HepG2 (cell line): ENCODE measurements around the gene ZFP92. TPM values are rescaled to one million over a fixed set of nuclear protein-coding genes. Genes with fewer than 3 reads are reported as not detected.

Source experiments
- ATAC-seq: fragments of 200-7000 bp; cut with Tn5 transposase; 3 replicates; pipeline ENCODE4 v1.9.1; 2020; ENCODE audit warnings: mild to moderate bottlenecking, moderate library complexity
- BruUV-seq: library from RNA; stranded (reverse); fragments of 400-500 nt; replicated peaks from 2 replicates; lab custom pipeline; 2021; lab: Mats Ljungman, UMichigan
- CTCF ChIA-PET: fragments of 300-600 bp; formaldehyde crosslinking; extraction: SDS; loops from one replicate; lab custom pipeline; 2021; ENCODE audit warnings: low total read pairs, inconsistent platforms, low intra/inter-chr PET ratio; lab: Yijun Ruan, JAX
- POLR2A ChIA-PET: fragments of 350-600 bp; sonication (Branson Sonifier 250); formaldehyde crosslinking; loops from one replicate; lab custom pipeline; 2020; ENCODE audit warnings: antibody characterized with exemption, inconsistent platforms; lab: Yijun Ruan, JAX
- DNase-seq: peaks from one replicate; pipeline ENCODE4 v3.0.0-alpha.2; 2015; ENCODE audit warnings: low spot score
- FAIRE-seq: peaks from 3 replicates; lab custom pipeline; 2011; peaks lifted over from hg19 to GRCh38; lab: Jason Lieb, UNC
- H2AFZ ChIP-seq: one replicate; pipeline ENCODE4 v1.6.1; 2011; ENCODE audit warnings: low read length, inconsistent platforms
- H3K27ac ChIP-seq: fragments of 300-600 bp; 3 replicates; pipeline ENCODE4 v1.8.0; 2011; ENCODE audit warnings: mixed run types, mild to moderate bottlenecking, mixed read lengths, low read length, inconsistent platforms; ENCODE audit not compliant: insufficient read depth; ENCODE audit errors: extremely low read length
- H3K27me3 ChIP-seq, 2 experiments: fragments of 200-600 bp in 1 of 2; 2 replicates in 1 of 2; 3 replicates in 1 of 2; pipeline versions ENCODE4 v1.6.0 to v1.8.0; 2011; ENCODE audit warnings: low read length in 2 of 2, mild to moderate bottlenecking in 2 of 2, moderate library complexity in 2 of 2, inconsistent platforms in 1 of 2; ENCODE audit not compliant: insufficient read depth in 2 of 2, control insufficient read depth in 1 of 2
- H3K36me3 ChIP-seq, 2 experiments: fragments of 200-600 bp in 1 of 2; replicated peaks in 1 of 2; 2 replicates in 1 of 2; 3 replicates in 1 of 2; pipeline versions ENCODE4 v1.5.1 to v1.8.0; 2011; ENCODE audit warnings: low read length in 2 of 2, inconsistent platforms in 1 of 2; ENCODE audit not compliant: insufficient read depth in 2 of 2, control insufficient read depth in 1 of 2
- H3K4me1 ChIP-seq: 2 replicates; pipeline ENCODE4 v1.5.1; 2012; ENCODE audit warnings: low read length, inconsistent platforms; ENCODE audit not compliant: insufficient read depth
- H3K4me2 ChIP-seq: 2 replicates; pipeline ENCODE4 v1.6.0; 2011; ENCODE audit warnings: low read depth, low read length, inconsistent platforms
- H3K4me3 ChIP-seq, 3 experiments: fragments of 200-600 bp in 1 of 3; sonication (generic), shearing (Covaris generic) in 1 of 3; replicated peaks in 1 of 3; 2 replicates each; pipeline ENCODE4 v1.5.1; 2011 to 2016; ENCODE audit warnings: low read length in 3 of 3, inconsistent platforms in 2 of 3, low read depth in 2 of 3, mild to moderate bottlenecking in 2 of 3, control low read depth in 1 of 3, mixed read lengths in 1 of 3; ENCODE audit not compliant: insufficient read depth in 1 of 3
- H3K79me2 ChIP-seq: one replicate; pipeline ENCODE4 v1.6.1; 2011; ENCODE audit warnings: low read length, inconsistent platforms; ENCODE audit not compliant: insufficient read depth
- H3K9ac ChIP-seq: 2 replicates; pipeline ENCODE4 v1.6.0; 2011; ENCODE audit warnings: mild to moderate bottlenecking, low read depth, low read length, inconsistent platforms; ENCODE audit not compliant: insufficient read depth
- H3K9me3 ChIP-seq: 2 replicates; pipeline ENCODE4 v1.5.1; 2012; ENCODE audit warnings: mild to moderate bottlenecking, low read length
- H4K20me1 ChIP-seq: 2 replicates; pipeline ENCODE4 v1.6.0; 2011; ENCODE audit warnings: inconsistent platforms, mild to moderate bottlenecking, low read length, moderate library complexity; ENCODE audit not compliant: insufficient read depth
- NKX3-1 ChIP-seq: sonication (generic); formaldehyde crosslinking; IDR thresholded peaks from 2 replicates; pipeline ENCODE4 v1.5.0; 2020; ENCODE audit warnings: missing genetic modification reagents
- PHB2 ChIP-seq: fragments of 450-650 bp; IDR thresholded peaks from 2 replicates; pipeline ENCODE4 v1.6.1; 2018; ENCODE audit not compliant: partially characterized antibody
- PLRG1 ChIP-seq: fragments of 450-650 bp; conservative IDR thresholded peaks from 2 replicates; pipeline ENCODE4 v1.6.1; 2016
- TAF15 ChIP-seq: fragments of 200-400 bp; formaldehyde crosslinking; IDR thresholded peaks from one replicate; pipeline ENCODE4 v1.6.1; 2018; ENCODE audit warnings: mild to moderate bottlenecking, low read depth, low read length; ENCODE audit not compliant: poor library complexity, severe bottlenecking
- ZNF180 ChIP-seq: sonication (generic); formaldehyde crosslinking; IDR thresholded peaks from 2 replicates; pipeline ENCODE4 v1.4.0; 2020; ENCODE audit warnings: low read depth, missing genetic modification reagents, borderline replicate concordance
- ZNF546 ChIP-seq: sonication (generic); formaldehyde crosslinking; conservative IDR thresholded peaks from 2 replicates; pipeline ENCODE4 v1.8.1; 2023; ENCODE audit warnings: mild to moderate bottlenecking, missing genetic modification reagents
- ZZZ3 ChIP-seq: sonication (generic); formaldehyde crosslinking; IDR thresholded peaks from 2 replicates; pipeline ENCODE4 v1.4.0; 2020; ENCODE audit warnings: missing genetic modification reagents, mild to moderate bottlenecking, borderline replicate concordance
- WGBS: methylation state at CpG from one replicate; pipeline ENCODE4 v1.1.6; 2017; ENCODE audit warnings: low lambda C conversion rate; 5-methylcytosine and 5-hydroxymethylcytosine counted together
- in situ Hi-C: cut with HindIII; loops from 2 replicates; pipeline ENCODE4 v1.10.0; 2017; ENCODE audit warnings: low pct_unique_long_range_greater_than_20kb; ENCODE audit not compliant: extremely low pct_ligation_motif_present
- intact Hi-C: fragments of 100-400 bp; cut with micrococcal nuclease; formaldehyde crosslinking; loops from one replicate; pipeline ENCODE4 v1.10.0; 2022; ENCODE audit not compliant: unreplicated experiment
- polyA plus RNA-seq, 8 experiments: library from polyadenylated mRNA; depleted of rRNA in 3 of 8; stranded (reverse) in 7 of 8; unstranded in 1 of 8; fragments of >200 nt; fragmentation: Illumina TruSeq in 4 of 8; extraction: Trizol in 4 of 8; gene quantifications; 2 replicates each; pipeline versions ENCODE4 v1.2.1 to v1.2.3, GENCODE V29; 2011 to 2016; ENCODE audit warnings: low read depth in 4 of 8, missing spikeins in 1 of 8, mixed read lengths in 1 of 8; ENCODE audit not compliant: insufficient read depth in 1 of 8
- total RNA-seq, 5 experiments: library from RNA; depleted of rRNA; stranded (reverse); fragments of >200 nt; fragmentation: Illumina TruSeq; extraction: Trizol; gene quantifications; 2 replicates each; pipeline ENCODE4 v1.2.3, GENCODE V29; 2016; ENCODE audit warnings: low read depth in 1 of 5
- TF ChIP-seq, protein P1 (sequence below): IDR thresholded peaks from 2 replicates; pipeline ENCODE4 v1.6.1; 2016; ENCODE audit warnings: mild to moderate bottlenecking, missing biosample characterization, missing genetic modification reagents
- TF ChIP-seq, protein P2 (sequence below): IDR thresholded peaks from 2 replicates; pipeline ENCODE4 v1.4.0; 2020; ENCODE audit warnings: mild to moderate bottlenecking, missing genetic modification reagents

Gene ZFP92
- total and polyA plus RNA-seq, 2 of the 13 experiments (the other 11 are each of a cell fraction or from before 2014, with no cell fraction given), result 0.02 TPM; not detected in 1

- Histone ChIP-seq H3K4me1 (no peaks in the 10 kb centered on the region), H2AFZ (no peak overlapping the region), H4K20me1 (no peaks in the 10 kb centered on the region), H3K9ac (no peak overlapping the region), H3K27ac (no peak overlapping the region), H3K36me3 (no peaks in the 10 kb centered on the region), H3K4me3 (no peak overlapping the region), H3K27me3 (no peaks in the 10 kb centered on the region; a peak in 1 of 5 replicates), H3K4me2 (no peak overlapping the region), H3K79me2 (no peaks in the 10 kb centered on the region), H3K9me3 (no peaks in the 10 kb centered on the region)
- intact Hi-C loops (no loop called here), in situ Hi-C loops (no loop called here)
- no TSS peak for BruUV-seq
- CTCF ChIA-PET, result no interaction called here
- POLR2A ChIA-PET, result no interaction called here
- WGBS, result no CpG with 5 or more reads among the region's 12 CpGs
- DNase-seq, result no peak
- no peak for FAIRE-seq
- ATAC-seq, result no peak
- TF ChIP-seq, protein P1, sequence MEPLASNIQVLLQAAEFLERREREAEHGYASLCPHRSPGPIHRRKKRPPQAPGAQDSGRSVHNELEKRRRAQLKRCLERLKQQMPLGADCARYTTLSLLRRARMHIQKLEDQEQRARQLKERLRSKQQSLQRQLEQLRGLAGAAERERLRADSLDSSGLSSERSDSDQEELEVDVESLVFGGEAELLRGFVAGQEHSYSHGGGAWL (CRISPR knock-in tag), result no peak
- TF ChIP-seq TAF15, result no peak
These were observed 21.9 kb downstream of the ZFP92 start for GRCh38 chrX:153433161-153433680.

DNA sequence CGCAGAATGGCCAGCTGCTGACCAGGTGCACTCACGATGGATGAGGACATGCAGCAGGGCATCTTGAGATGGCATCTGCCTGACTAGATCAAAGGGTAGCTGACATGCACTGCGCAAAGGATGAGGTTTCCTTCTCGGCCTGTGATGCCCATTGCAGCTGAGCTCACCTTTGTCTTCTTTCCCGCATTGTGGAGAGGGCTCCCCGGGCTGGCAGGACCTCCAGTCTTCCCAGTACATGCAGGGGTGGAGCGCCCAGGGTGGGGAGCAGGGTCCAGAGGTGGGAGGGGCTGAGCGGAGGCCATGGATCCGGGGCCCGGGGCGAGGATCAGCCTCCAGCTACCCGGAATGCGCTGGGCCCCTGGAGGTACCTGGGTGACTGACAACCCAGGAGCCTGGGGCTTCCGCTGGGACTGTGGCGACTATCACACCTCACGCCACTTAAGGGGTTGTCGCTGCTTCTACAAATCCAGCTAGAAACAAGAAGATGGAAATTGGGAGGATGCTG is 22.6 kb downstream of the ZFP92 start:
- Histone ChIP-seq H3K4me1 (no peaks in the 10 kb centered on the region), H3K4me2 (no peak overlapping the region), H3K4me3 (no peak overlapping the region), H3K9me3 (no peaks in the 10 kb centered on the region), H3K27ac (no peak overlapping the region), H4K20me1 (no peaks in the 10 kb centered on the region), H2AFZ (no peak overlapping the region), H3K27me3 (no peaks in the 10 kb centered on the region; a peak in 1 of 5 replicates), H3K36me3 (no peaks in the 10 kb centered on the region), H3K9ac (no peak overlapping the region), H3K79me2 (no peaks in the 10 kb centered on the region)
- no peak for DNase-seq
- ATAC-seq, result no peak
- WGBS, result no CpG with 5 or more reads among the region's 17 CpGs
- in situ Hi-C loops (no loop called here), intact Hi-C loops (no loop called here)
- CTCF ChIA-PET, result no interaction called here
- POLR2A ChIA-PET, result no interaction called here
- FAIRE-seq, result no peak
- no TSS peak for BruUV-seq
- no peak for TF ChIP-seq ZNF546
- TF ChIP-seq ZNF180 (CRISPR knock-in tag), result no peak
- TF ChIP-seq PLRG1, result no peak
- TF ChIP-seq PHB2, result no peak
- TF ChIP-seq ZZZ3 (CRISPR knock-in tag), result no peak
- TF ChIP-seq, protein P2, sequence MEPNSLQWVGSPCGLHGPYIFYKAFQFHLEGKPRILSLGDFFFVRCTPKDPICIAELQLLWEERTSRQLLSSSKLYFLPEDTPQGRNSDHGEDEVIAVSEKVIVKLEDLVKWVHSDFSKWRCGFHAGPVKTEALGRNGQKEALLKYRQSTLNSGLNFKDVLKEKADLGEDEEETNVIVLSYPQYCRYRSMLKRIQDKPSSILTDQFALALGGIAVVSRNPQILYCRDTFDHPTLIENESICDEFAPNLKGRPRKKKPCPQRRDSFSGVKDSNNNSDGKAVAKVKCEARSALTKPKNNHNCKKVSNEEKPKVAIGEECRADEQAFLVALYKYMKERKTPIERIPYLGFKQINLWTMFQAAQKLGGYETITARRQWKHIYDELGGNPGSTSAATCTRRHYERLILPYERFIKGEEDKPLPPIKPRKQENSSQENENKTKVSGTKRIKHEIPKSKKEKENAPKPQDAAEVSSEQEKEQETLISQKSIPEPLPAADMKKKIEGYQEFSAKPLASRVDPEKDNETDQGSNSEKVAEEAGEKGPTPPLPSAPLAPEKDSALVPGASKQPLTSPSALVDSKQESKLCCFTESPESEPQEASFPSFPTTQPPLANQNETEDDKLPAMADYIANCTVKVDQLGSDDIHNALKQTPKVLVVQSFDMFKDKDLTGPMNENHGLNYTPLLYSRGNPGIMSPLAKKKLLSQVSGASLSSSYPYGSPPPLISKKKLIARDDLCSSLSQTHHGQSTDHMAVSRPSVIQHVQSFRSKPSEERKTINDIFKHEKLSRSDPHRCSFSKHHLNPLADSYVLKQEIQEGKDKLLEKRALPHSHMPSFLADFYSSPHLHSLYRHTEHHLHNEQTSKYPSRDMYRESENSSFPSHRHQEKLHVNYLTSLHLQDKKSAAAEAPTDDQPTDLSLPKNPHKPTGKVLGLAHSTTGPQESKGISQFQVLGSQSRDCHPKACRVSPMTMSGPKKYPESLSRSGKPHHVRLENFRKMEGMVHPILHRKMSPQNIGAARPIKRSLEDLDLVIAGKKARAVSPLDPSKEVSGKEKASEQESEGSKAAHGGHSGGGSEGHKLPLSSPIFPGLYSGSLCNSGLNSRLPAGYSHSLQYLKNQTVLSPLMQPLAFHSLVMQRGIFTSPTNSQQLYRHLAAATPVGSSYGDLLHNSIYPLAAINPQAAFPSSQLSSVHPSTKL (CRISPR knock-in tag), result no peak
- TF ChIP-seq NKX3-1 (CRISPR knock-in tag), result no peak
